ENCODE measurements around the gene CMIP.
A peak's percentile ranks its signal among the peaks of the same experiment; 100 is the strongest.
"Not testable (repeated sequence)": the region's sequence is repeated elsewhere in the genome, so short reads cannot be mapped to it uniquely, and the experiment has no call there.

CMIP gene

GRCh38 chr16:81401035-81401950 lies 43.3 kb upstream of the CMIP start:
- Histone ChIP-seq H3K27me3 (replicated peaks in 2 of 5; ENCODE audit: control insufficient read depth in 4 of 5, insufficient read depth in 5 of 5, low read length in 4 of 5) (no peaks in the 10 kb centered on the region), H3K9me3 (ENCODE audit: control extremely low read depth in 1 of 5, control insufficient read depth in 4 of 5, insufficient read depth in 2 of 5, low read depth in 1 of 5, low read length in 4 of 5) (peaks cover 0 to 8% (median 0%) of the 10 kb centered on the region in 5 experiments), H3K36me3 (ENCODE audit: control insufficient read depth in 4 of 4, insufficient read depth in 4 of 4, low read length in 3 of 4) (no peaks in the 10 kb centered on the region), H3K27ac (ENCODE audit: insufficient read depth in 1 of 2, low read depth in 1 of 2, low read length in 2 of 2, poor library complexity in 1 of 2, severe bottlenecking in 2 of 2) (no peak overlapping the region), H3K4me1 (ENCODE audit: control extremely low read depth in 1 of 4, control insufficient read depth in 4 of 4, insufficient read depth in 4 of 4, low read length in 3 of 4) (peaks cover 0 to 15% (median 11%) of the 10 kb centered on the region in 4 experiments), H3K4me3 (ENCODE audit: control insufficient read depth in 1 of 7, extremely low read depth in 1 of 7, insufficient read depth in 4 of 7, low read depth in 2 of 7, low read length in 6 of 7) (no peak overlapping the region)
- ChIA-PET CTCF (interaction anchor here (1.0 to 1.6 kb wide), 7 partner anchors 9 to 330 kb away, joined by 3 to 6 read pairs (median 4); no protein-coding TSS in a partner anchor), POLR2A (no interaction called here)
- no peak for DNase-seq
- 95% methylated on average over 18 of the region's 19 CpGs for WGBS (ENCODE audit: insufficient coverage)

- H3K9me3 ChIP-seq (ENCODE audit: control extremely low read depth in 1 of 5, control insufficient read depth in 4 of 5, insufficient read depth in 2 of 5, low read depth in 1 of 5, low read length in 4 of 5): peaks cover 0 to 8% (median 0%) of the 10 kb centered on the region in 5 experiments
- WGBS (ENCODE audit: insufficient coverage): 0% methylated on average over 3 of the region's 5 CpGs
- no peak overlapping the region for H3K27ac ChIP-seq (ENCODE audit: insufficient read depth in 1 of 2, low read depth in 1 of 2, low read length in 2 of 2, poor library complexity in 1 of 2, severe bottlenecking in 2 of 2)
- peaks cover 0 to 13% (median 6%) of the 10 kb centered on the region in 4 experiments for H3K4me1 ChIP-seq (ENCODE audit: control extremely low read depth in 1 of 4, control insufficient read depth in 4 of 4, insufficient read depth in 4 of 4, low read length in 3 of 4)
- ChIA-PET CTCF (interaction anchor here (0.7 to 2.4 kb wide), 16 partner anchors 8 to 321 kb away, joined by 3 to 6 read pairs (median 4); no protein-coding TSS in a partner anchor), POLR2A (no interaction called here)
- peak overlapping the region in 4 of 7 experiments; percentile 55 to 72 (median 61) for H3K4me3 ChIP-seq (ENCODE audit: control insufficient read depth in 1 of 7, extremely low read depth in 1 of 7, insufficient read depth in 4 of 7, low read depth in 2 of 7, low read length in 6 of 7)
- no peak for DNase-seq
- no peaks in the 10 kb centered on the region for H3K36me3 ChIP-seq (ENCODE audit: control insufficient read depth in 4 of 4, insufficient read depth in 4 of 4, low read length in 3 of 4)
- no peaks in the 10 kb centered on the region for H3K27me3 ChIP-seq (replicated peaks in 2 of 5; ENCODE audit: control insufficient read depth in 4 of 5, insufficient read depth in 5 of 5, low read length in 4 of 5)
Observed at GRCh38 chr16:81403208-81403600, 41.4 kb upstream of the CMIP start.

GRCh38 chr16:81403601-81404391 lies 40.8 kb upstream of the CMIP start:
- H3K36me3 ChIP-seq (ENCODE audit: control insufficient read depth in 4 of 4, insufficient read depth in 4 of 4, low read length in 3 of 4): no peaks in the 10 kb centered on the region
- no peak overlapping the region for H3K27ac ChIP-seq (ENCODE audit: insufficient read depth in 1 of 2, low read depth in 1 of 2, low read length in 2 of 2, poor library complexity in 1 of 2, severe bottlenecking in 2 of 2)
- ChIA-PET POLR2A (no interaction called here), CTCF (interaction anchor here (0.6 to 2.4 kb wide), 21 partner anchors 10 to 470 kb away, joined by 3 to 6 read pairs (median 4); no protein-coding TSS in a partner anchor)
- H3K9me3 ChIP-seq (ENCODE audit: control extremely low read depth in 1 of 5, control insufficient read depth in 4 of 5, insufficient read depth in 2 of 5, low read depth in 1 of 5, low read length in 4 of 5): peaks cover 0 to 8% (median 0%) of the 10 kb centered on the region in 5 experiments
- peak; percentile 80 to 81 (median 80) for DNase-seq
- no peaks in the 10 kb centered on the region for H3K27me3 ChIP-seq (replicated peaks in 2 of 5; ENCODE audit: control insufficient read depth in 4 of 5, insufficient read depth in 5 of 5, low read length in 4 of 5)
- H3K4me3 ChIP-seq (ENCODE audit: control insufficient read depth in 1 of 7, extremely low read depth in 1 of 7, insufficient read depth in 4 of 7, low read depth in 2 of 7, low read length in 6 of 7): peak overlapping the region in 5 of 7 experiments; percentile 35 to 72 (median 58)
- H3K4me1 ChIP-seq (ENCODE audit: control extremely low read depth in 1 of 4, control insufficient read depth in 4 of 4, insufficient read depth in 4 of 4, low read length in 3 of 4): peaks cover 0 to 8% (median 4%) of the 10 kb centered on the region in 4 experiments
- WGBS (ENCODE audit: insufficient coverage): 29% methylated on average over 36 of the region's 37 CpGs

DNA sequence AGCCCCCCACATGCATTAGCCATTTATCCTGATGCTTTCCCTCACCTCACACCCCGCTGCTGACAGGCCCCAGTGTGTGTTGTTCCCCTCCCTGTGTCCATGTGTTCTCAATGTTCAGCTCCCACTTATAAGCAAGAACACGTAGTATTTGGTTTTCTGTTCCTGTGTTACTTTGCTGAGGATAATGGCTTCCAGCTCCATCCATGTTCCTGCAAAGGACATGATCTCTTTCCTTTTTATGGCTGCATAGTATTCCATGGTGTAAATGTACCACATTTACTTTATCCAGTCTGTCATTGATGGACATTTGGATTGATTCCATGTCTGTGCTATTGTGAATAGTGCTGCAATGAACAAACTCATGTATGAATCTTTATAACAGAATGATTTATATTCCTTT lies 39.6 kb upstream of the CMIP start:
- H3K9me3 ChIP-seq (ENCODE audit: control extremely low read depth in 1 of 5, control insufficient read depth in 4 of 5, insufficient read depth in 2 of 5, low read depth in 1 of 5, low read length in 4 of 5); H3K36me3 ChIP-seq (ENCODE audit: control insufficient read depth in 4 of 4, insufficient read depth in 4 of 4, low read length in 3 of 4); H3K4me1 ChIP-seq (ENCODE audit: control extremely low read depth in 1 of 4, control insufficient read depth in 4 of 4, insufficient read depth in 4 of 4, low read length in 3 of 4); H3K4me3 ChIP-seq (ENCODE audit: control insufficient read depth in 1 of 7, extremely low read depth in 1 of 7, insufficient read depth in 4 of 7, low read depth in 2 of 7, low read length in 6 of 7); POLR2A ChIA-PET; H3K27ac ChIP-seq (ENCODE audit: insufficient read depth in 1 of 2, low read depth in 1 of 2, low read length in 2 of 2, poor library complexity in 1 of 2, severe bottlenecking in 2 of 2); H3K27me3 ChIP-seq (replicated peaks in 2 of 5; ENCODE audit: control insufficient read depth in 4 of 5, insufficient read depth in 5 of 5, low read length in 4 of 5); DNase-seq: not testable (repeated sequence)
- WGBS (ENCODE audit: insufficient coverage): 100% methylated on average over 1 of the region's 2 CpGs
- CTCF ChIA-PET: interaction anchor here (0.7 to 2.4 kb wide), 7 partner anchors 9 to 150 kb away, joined by 3 to 6 read pairs (median 5); no protein-coding TSS in a partner anchor

DNA sequence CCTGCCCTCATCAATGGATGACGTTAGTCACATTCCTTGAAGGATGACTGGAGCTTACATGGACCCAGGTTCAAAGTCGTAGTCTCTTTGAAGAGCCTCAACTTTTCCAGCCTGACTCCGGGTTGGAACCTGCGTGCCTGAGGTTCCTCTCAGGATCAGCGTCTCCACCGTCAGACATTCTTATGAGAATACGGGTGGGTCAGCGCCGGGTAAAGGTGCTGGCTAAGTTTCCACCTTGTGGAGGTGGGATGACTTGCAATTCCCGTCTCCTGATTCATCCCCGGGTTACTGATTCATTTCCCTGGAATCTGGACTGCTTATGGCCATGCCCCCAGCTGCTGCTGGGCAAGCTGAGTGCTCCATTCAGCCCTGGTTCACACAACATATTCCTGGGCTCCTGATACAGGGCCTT lies 38.9 kb upstream of the CMIP start:
- no peak overlapping the region for H3K4me3 ChIP-seq (ENCODE audit: control insufficient read depth in 1 of 7, extremely low read depth in 1 of 7, insufficient read depth in 4 of 7, low read depth in 2 of 7, low read length in 6 of 7)
- H3K27ac ChIP-seq (ENCODE audit: insufficient read depth in 1 of 2, low read depth in 1 of 2, low read length in 2 of 2, poor library complexity in 1 of 2, severe bottlenecking in 2 of 2): no peak overlapping the region
- H3K27me3 ChIP-seq (replicated peaks in 2 of 5; ENCODE audit: control insufficient read depth in 4 of 5, insufficient read depth in 5 of 5, low read length in 4 of 5): no peaks in the 10 kb centered on the region
- H3K36me3 ChIP-seq (ENCODE audit: control insufficient read depth in 4 of 4, insufficient read depth in 4 of 4, low read length in 3 of 4): no peaks in the 10 kb centered on the region
- POLR2A ChIA-PET: no interaction called here
- no peaks in the 10 kb centered on the region for H3K9me3 ChIP-seq (ENCODE audit: control extremely low read depth in 1 of 5, control insufficient read depth in 4 of 5, insufficient read depth in 2 of 5, low read depth in 1 of 5, low read length in 4 of 5)
- no peak for DNase-seq
- WGBS (ENCODE audit: insufficient coverage): 93% methylated on average over 11 of the region's 11 CpGs
- H3K4me1 ChIP-seq (ENCODE audit: control extremely low read depth in 1 of 4, control insufficient read depth in 4 of 4, insufficient read depth in 4 of 4, low read length in 3 of 4): peaks cover 0 to 8% (median 4%) of the 10 kb centered on the region in 4 experiments
- CTCF ChIA-PET: no interaction called here

GRCh38 chr16:81408409-81408950 lies 36.1 kb upstream of the CMIP start:
- Histone ChIP-seq H3K4me1 (ENCODE audit: control extremely low read depth in 1 of 4, control insufficient read depth in 4 of 4, insufficient read depth in 4 of 4, low read length in 3 of 4) (peaks cover 0 to 6% (median 4%) of the 10 kb centered on the region in 4 experiments), H3K36me3 (ENCODE audit: control insufficient read depth in 4 of 4, insufficient read depth in 4 of 4, low read length in 3 of 4) (no peaks in the 10 kb centered on the region), H3K4me3 (ENCODE audit: control insufficient read depth in 1 of 7, extremely low read depth in 1 of 7, insufficient read depth in 4 of 7, low read depth in 2 of 7, low read length in 6 of 7) (no peak overlapping the region), H3K27me3 (replicated peaks in 2 of 5; ENCODE audit: control insufficient read depth in 4 of 5, insufficient read depth in 5 of 5, low read length in 4 of 5) (no peaks in the 10 kb centered on the region), H3K27ac (ENCODE audit: insufficient read depth in 1 of 2, low read depth in 1 of 2, low read length in 2 of 2, poor library complexity in 1 of 2, severe bottlenecking in 2 of 2) (no peak overlapping the region), H3K9me3 (ENCODE audit: control extremely low read depth in 1 of 5, control insufficient read depth in 4 of 5, insufficient read depth in 2 of 5, low read depth in 1 of 5, low read length in 4 of 5) (no peaks in the 10 kb centered on the region)
- 87% methylated on average over 8 of the region's 9 CpGs for WGBS (ENCODE audit: insufficient coverage)
- POLR2A ChIA-PET: no interaction called here
- no peak for DNase-seq
- CTCF ChIA-PET: interaction anchor here (1.0 kb wide), 1 partner anchor 10 kb away, joined by 4 read pairs; no protein-coding TSS in a partner anchor

Measured in common myeloid progenitor, CD34-positive (primary cell).